Stimulated activated CD8-positive, alpha-beta memory T cell treated with anti-CD3 and anti-CD28 coated beads, Interleukin-15, amount 100 ng/mL, for 48 hours (primary cell): ENCODE results near the gene POLR3A.

Experiments
- DNase-seq, 2 donors: peaks; one replicate each; pipeline ENCODE4 v3.0.0-alpha.2; 2020; ENCODE audit warnings: low read depth in 2 of 2

POLR3A gene

DNA sequence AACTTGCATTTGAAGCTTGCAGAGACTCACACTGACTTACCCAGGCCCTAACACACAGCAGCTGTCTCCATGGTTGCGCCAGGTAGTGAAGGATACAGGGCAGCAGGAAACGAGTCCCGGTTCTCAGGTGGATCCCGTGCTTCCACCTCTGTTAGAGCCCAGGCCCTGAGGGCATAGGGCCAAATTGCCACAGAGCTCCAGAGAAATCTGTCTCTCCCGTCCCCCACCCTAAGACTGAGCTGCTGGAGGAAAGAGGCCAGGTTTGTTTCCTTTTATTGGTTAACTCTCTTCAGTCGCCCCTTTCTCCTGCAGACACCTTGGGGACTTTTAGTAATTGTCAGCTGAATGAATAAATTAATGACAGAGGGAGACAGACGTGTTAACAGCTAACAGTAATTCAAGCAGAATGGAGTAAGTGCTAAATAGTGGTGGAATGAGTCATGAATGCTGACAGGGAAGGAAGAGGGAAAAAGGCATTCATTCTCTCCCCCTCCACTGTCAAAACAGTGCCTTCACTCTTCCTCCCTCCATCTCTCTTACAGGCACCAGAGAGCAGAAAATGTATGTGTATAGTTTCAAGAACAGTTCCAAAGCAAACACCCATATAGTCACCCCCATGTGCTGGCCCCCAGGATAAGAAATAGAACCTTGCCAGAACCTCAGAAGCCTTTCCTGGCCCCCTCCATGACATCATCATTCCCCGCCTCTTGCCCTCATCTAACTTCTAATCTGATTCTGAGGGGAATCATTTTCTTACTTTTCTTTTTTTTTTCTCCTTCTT lies 86.0 kb downstream of the POLR3A start:
- DNase-seq = no peak

DNA sequence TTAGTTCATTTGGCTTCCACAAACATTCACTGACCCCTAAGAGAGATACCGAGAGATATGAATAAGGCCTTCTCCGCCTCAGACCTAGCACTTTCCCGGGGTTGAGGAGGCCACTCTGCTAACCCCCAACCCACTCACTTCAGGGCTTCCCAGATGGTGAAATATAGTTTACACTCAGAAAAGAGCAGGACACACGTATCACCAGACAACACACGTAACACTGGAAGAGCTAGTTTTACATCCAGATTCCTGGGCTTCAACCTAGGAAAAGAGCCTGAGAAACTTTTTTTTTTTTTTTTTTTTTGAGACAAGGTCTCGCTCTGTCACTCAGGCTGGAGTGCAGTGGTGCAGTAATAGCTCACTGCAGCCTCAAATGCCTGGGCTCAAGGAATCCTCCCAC lies 87.5 kb downstream of the POLR3A start:
- no peak for DNase-seq

DNA sequence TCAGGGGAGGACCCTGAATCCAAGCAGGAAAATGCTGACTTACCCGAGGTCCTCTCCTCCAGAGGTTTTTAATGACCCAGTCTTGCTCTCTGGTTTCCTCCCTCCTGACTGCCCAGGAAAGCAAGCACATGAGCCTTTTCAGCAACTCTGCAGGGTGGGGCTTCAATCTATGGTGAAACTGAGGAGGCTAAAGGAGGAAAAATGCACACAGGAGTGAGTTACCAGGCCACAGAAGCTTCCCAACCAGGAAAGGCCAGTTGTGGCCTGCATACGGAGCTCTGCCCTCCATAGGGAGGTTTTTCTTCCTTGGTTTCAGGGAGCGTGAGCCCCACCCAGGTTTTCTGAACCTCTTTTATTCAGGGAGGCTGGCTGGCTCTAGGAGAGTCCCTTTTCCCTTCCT lies 88.7 kb downstream of the POLR3A start:
- no peak for DNase-seq

DNA sequence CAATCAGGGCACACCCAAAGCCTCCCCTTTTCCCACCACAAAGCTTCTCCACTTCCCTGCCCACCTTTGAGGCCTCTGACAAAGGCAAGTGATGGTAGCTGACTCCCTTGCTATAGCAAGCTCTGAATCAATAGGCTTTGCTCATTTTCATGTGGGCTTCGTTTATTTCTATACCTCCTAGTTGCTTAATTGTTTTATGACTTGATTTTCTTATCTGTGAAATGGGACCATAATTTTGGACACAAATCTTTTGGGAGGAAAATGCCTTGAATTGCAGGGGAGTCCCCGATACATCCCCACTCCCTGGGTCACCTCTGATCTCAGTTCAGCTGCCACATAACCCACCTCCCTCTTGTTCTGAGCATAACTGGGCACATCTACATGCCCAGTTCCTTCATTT lies 89.1 kb downstream of the POLR3A start:
- DNase-seq = no peak

DNA sequence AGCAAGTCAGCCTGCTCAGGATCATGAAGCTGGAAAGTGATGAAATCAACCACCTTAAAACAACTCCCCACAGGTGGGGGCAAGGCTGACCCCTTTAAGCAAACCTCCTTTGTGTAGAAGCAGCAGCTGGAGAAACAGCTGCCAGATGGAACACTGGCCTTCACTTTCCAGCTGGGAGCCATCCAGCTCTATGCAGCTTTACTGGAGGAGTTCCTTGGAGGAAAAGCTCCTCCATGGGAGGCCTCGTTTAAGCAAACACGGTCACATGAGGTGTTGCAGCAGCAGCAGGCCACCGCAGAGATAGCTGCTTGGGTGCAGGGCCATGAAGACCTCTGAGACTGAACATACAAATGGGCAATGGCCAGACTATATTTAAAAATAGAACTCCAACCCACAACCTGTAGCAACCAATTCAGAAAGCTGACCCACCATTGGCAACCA lies 89.7 kb downstream of the POLR3A start:
- no peak for DNase-seq

DNA sequence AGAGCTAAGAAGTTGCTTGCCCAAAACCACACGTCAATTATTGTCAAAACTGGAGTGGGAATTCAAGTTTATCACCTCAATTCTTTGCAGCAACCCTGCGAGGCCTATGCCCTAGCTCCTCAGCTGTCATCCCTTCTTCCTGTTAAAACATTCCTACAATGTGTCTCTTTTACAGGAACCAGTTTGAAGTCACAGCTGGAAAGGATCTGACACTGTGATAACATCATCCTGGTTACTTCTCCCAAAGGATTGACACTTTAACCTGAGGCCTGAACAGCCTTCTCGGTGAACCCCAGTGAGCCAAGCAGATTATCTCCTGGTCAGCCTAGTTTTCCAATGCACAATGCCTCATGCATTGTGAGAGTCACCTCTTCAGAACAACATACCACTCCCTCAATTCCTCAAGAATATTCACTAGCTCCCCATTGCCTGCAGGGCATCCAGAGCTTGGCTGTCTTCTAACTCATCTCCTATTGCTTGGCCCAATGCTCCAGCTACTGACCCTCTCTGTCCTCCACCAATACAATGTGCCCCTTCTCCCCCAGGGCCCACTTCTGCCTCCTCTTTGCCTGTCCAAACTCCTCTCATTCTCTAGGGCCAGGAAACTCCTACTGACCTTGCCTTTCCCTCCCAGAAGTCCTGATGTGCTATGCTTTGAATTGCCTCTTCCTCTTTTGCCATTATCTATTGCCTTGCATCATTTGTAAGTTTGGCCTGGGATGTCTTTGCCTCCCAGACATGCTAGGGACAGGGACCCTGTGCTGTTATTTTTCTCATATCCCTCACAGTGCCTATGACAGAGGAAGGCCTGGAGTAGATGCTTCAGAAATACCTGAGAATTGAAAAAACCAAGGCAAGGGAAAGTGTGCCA lies 92.4 kb downstream of the POLR3A start:
- DNase-seq = no peak

DNA sequence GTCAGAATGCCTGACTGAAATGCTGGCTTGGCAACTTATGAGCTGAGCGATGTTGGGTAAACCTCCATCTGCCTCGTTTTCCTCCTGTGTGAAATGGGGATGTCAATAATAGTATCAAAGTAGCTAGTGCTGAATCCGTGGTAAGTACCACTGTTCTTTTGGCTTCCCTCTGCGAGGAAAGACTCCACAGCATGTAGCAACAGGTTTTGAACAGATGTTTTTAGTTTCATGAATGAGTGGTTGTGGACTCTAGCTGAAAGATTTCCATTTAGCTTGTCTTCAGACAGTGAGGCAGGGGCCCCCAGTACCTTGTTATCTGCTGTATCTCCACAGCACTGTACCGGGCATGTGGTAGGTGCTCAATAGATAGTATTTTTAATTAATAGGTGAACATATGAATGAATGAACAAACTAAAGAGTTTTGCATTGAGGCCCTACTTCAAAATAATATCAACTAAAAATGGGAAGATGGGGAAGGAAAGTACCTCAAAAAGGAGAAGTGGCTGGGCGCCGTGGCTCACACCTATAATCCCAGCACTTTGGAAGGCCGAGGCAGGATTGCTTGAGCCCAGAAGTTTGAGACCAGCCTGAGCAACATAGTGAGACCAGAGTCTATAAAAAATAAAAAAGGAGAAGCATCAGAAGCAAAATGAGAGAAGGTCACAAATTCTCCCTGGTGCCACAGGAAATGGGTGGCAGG lies 97.1 kb downstream of the POLR3A start:
- DNase-seq = no peak

DNA sequence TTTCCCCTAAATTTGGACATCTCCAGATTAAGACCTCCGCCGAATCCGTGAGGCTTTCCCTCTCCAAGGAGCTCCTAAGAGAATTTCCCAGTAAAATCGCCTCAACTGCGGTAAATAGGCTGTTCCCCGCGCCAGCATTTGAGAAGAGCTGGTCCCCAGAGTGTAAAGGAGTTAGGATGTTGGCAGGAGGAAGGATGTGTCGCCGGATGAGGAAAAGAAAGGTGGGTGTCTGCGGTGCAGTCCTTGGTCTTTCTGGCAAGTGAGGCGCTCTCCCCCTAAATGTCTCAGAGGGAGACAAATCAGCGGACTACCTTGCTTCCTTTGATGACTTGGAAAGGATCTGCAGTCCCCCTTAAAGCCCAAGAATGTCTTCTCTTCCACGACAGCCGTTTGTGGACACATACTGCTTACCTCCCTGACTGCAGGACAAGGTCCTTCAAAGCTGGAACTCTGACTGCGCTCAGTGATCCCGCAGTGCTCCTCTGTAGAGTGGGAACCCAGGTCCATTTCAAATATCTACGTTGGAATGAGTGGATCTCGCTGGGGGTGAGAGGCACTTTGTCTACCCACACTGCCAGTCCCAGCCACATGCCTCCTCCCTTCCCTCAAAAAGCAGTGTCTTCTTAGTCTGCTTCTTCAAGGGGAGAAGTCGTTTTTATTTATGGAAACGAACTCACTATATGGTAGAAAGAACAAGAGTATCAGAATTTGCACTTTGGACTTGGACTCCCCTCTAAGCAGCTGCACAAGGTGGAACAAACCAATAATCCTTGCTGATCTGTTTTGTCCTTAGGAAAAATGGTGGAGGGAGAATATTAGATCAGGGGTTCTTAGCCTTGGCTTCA lies 101.7 kb downstream of the POLR3A start:
- DNase-seq = no peak

DNA sequence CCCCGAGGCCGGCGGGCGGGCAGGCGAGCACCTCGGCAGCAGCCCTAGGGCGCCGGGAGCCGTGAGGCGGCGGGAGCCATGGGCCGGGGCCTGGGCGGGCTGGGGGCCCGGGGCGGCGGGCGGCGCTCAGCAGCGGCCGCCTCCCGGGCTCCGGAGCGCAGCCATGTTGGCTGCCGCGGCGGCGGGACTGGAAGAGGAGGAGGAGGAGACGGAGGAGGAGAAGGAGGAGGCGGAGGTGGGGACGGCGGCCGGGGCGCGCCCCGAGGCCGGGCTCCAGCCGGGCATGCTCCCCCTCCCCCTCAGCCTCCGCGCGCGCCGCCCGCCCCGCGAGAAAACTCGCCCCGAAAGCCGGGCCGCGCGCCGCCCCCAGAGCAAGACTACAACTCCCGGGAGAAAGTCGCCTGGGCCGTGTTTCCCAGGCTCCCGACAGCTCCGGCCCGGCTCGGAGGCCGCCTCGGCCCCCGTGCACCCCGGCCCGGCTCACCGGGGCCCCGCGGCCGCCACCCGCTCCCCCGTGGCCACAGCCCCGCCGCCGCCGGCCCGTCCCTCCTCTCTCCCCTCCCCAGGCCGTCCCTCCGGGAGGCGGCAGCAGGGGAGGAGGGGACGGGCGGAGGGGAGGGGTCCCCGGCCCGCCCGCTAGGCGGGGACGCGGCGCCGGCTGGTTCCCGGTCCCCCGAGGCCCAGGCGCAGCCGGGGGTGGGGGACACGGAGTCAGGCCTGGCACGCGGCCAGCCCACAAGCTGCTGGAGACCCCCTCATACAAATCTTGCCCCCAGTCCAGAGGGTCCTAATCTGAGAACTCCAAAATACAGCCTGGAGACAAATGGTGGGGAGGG lies 102.5 kb downstream of the POLR3A start, which contains the start of gene DLG5:
DLG5 (minus strand) TSS at position 190 of the 836 bp plus-strand sequence. CDS start 235 bp downstream, outside the sequence.
- DNase-seq = no peak

DNA sequence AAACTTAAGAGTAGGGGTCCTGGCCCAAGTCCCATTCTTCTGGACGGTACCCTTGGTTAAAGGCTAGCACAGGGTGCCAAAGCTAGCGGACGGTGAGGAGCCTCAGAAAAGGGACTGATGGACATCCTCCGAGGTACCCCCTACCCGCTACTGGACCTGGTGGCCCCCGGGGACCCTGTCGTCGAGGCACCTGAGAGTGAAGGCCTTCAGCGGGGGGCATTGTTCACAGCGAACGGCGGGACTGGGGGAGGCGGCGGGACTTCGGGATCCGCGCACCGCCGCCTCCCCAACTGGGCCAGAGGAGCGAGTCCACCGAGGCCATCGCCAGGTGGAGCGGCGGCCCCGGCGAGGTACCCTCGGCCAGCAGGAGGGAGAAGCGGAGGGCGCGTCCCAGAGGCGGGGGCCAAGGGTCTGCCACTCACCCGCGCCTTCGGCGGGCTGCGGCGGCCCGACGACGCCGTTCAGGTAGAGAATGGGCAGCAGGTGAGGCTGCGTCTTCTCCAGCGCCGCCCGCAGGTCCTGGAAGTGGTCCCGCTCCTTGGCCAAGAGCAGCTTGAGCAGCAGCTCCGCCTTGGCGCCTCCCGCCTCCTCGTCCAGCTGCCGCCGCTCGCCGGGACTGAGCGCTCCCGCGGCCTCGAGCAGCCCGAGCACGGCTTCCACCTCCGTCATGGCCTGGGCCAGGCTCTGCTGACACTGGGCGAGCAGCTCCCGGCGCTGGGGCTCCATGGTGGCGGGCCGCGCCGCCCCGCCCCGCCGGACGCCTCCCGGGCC lies 103.3 kb downstream of the POLR3A start:
- DNase-seq = no peak

DNA sequence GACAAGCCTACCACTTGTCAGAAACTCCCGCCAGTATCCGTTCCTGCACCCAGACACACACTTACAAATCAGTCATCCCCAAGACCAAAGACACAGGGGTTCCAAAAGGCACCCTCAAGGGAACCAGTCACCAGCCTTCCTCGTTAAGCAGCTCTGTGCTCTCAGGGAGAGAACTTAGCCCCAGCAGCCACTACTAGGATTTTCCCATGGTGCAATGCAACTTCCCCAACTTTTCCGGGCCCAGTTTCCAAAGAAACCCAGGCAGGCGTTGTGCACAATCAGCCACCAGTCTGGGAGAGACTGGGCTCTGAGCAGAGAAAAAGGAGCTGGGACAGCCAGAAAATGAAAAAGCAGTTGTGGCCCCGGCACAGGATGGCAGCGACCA lies 103.9 kb downstream of the POLR3A start:
- no peak for DNase-seq

DNA sequence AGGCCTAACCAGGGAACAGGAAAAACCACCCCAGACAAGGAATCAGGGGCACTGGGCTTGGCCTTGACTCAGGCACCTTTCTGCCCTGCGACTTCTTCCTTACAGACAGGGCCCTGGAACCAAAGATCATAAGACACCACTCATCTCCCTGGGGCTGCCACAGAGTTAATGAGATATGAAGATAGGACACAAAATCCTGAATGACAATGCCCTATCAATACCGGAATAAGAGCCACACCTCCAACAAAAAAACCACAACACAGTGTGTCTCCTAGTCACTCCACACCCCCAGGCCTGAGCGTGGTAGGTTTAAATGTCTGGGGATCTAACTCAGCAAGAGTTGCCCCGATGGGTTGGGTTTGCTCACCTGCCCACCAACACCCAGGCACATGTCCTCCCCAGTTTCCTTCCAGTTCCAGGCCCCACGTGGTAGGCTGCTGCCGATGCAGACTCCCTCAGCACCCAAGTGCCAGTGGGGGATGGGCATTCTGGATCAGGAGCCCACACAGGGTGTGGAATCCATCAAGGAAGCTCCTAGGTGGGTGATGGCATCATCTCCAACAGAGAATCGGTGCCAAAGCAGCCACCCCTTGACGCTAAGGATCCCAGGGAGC lies 106.6 kb downstream of the POLR3A start:
- DNase-seq = no peak

DNA sequence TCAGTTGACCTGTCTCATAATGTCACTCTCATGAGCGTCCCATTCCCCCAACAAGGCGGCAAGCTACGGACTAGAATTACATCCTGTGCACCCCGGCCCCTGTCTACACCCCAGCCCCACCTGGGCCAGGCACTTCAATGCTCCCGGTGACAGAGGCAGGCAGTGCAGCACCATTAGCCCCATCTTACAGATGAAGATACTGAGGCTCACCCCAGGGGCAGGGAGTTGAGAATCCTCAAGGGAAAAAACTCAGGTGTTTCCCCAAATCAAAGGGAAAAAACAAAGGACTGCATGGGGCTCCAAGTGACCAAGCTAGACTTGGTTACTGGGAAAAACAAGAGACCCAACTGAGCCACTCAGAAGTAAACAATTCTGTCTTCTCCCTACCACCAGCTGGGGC lies 107.3 kb downstream of the POLR3A start:
- DNase-seq = no peak

DNA sequence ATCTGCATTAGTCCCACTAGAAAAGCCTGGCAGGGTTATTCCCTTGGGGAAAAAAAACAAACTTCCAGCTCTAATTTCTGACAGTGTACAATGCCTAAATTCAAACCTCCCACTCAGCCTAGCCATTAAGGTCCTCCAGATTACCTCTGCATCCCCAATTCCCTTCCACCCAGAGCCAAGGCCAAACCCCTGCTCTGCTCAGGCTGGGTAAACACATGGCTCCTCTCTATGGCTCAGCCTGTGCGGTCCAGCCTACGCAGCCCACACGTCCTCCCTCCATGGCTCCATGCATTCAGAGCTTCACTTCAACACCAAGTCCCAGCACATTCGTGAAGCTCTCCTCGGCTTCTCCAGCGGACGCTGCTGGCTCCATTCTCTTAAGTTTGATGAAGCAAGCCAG lies 107.9 kb downstream of the POLR3A start:
- DNase-seq = no peak

DNA sequence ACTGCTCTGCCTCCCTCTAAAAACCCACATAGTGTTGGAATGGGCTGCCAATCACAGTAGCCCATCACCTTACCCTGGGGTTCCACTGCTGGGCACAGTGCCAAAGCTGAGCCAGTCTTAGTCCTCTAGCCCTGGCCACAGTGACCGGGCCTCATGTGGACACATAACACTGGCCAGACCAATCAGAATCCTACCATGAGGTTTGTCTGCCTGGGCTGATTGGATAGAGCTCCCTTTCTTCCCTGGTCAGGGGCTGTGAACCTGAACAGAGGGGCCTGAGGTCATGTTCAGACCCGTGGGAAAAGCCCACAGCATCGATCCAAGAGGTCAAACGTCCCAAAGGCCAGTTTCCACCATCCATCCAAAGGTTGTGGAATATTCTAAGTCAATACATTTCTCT lies 108.8 kb downstream of the POLR3A start:
- no peak for DNase-seq

DNA sequence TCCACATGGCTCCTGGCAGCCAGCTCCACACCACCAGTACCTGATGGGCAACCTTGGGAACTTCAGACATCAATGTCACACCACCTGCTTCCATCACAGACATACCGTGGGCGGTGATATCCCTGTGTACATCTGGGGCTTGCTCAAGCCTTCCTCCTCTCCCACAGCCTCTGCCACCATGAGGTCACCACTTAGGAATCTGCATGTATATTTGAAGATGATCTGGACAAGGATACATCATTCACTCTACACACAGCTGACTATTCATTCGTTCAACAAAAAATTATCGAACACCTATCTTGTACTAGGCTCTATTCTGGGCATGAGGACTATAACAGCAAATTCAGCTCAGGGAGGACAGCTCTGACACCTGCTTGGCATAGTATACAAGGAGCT lies 109.6 kb downstream of the POLR3A start:
- DNase-seq = no peak
